G401 (cell line): ENCODE results near the gene COLEC12. TPM values are rescaled to one million over a fixed set of nuclear protein-coding genes. Genes with fewer than 3 reads are reported as not detected.
"Not testable (repeated sequence)": the region's sequence is repeated elsewhere in the genome, so short reads cannot be mapped to it uniquely, and the experiment has no call there.

Experiments used
- DNase-seq: peaks from one replicate; pipeline ENCODE4 v3.0.0-alpha.2; 2015; ENCODE audit warnings: low spot score
- in situ Hi-C: cut with HindIII; loops from 2 replicates; pipeline ENCODE4 v1.10.0; 2016; ENCODE audit warnings: low sequenced_read_pairs, mixed read lengths
- total RNA-seq: library from RNA; depleted of rRNA; stranded (reverse); fragments of >200 nt; shearing (Covaris generic); gene quantifications from 2 replicates; pipeline ENCODE4 v1.2.3, GENCODE V29; 2014

The COLEC12 gene
- total RNA-seq, 1 experiment from 2014 or later: 2.4 TPM

- in situ Hi-C loops: no loop called here
- DNase-seq: no peak
Measured at GRCh38 chr18:313931-314330, 186.6 kb downstream of the COLEC12 start.

- in situ Hi-C loops: no loop called here
- no peak for DNase-seq
Measured at GRCh38 chr18:312415-312814, 188.1 kb downstream of the COLEC12 start.

GRCh38 chr18:310042-310441 is 190.5 kb downstream of the COLEC12 start:
- DNase-seq: no peak
- in situ Hi-C loops: no loop called here

- DNase-seq, in situ Hi-C loops: not testable (repeated sequence)
Measured at GRCh38 chr18:308086-308485, 192.4 kb downstream of the COLEC12 start.

GRCh38 chr18:306608-307255 is 193.8 kb downstream of the COLEC12 start:
- no peak for DNase-seq
- in situ Hi-C loops: no loop called here

- no peak for DNase-seq
- in situ Hi-C loops: no loop called here
Measured at GRCh38 chr18:305003-305501, 195.4 kb downstream of the COLEC12 start.

- in situ Hi-C loops: no loop called here
- no peak for DNase-seq
Measured at GRCh38 chr18:303607-304006, 196.9 kb downstream of the COLEC12 start.

- no peak for DNase-seq
- in situ Hi-C loops: no loop called here
Measured at GRCh38 chr18:303011-303410, 197.5 kb downstream of the COLEC12 start.

- in situ Hi-C loops: no loop called here
- no peak for DNase-seq
Measured at GRCh38 chr18:302097-302496, 198.4 kb downstream of the COLEC12 start.

- no peak for DNase-seq
- in situ Hi-C loops: no loop called here
Measured at GRCh38 chr18:297936-298335, 202.6 kb downstream of the COLEC12 start.

- DNase-seq: no peak
- in situ Hi-C loops: no loop called here
Measured at GRCh38 chr18:295756-296490, 204.6 kb downstream of the COLEC12 start.

- no peak for DNase-seq
- in situ Hi-C loops: no loop called here
Measured at GRCh38 chr18:294566-294965, 205.9 kb downstream of the COLEC12 start.

GRCh38 chr18:293536-293935 is 207.0 kb downstream of the COLEC12 start:
- DNase-seq: no peak
- in situ Hi-C loops: no loop called here

GRCh38 chr18:292271-292670 is 208.2 kb downstream of the COLEC12 start:
- in situ Hi-C loops: no loop called here
- DNase-seq: no peak

- in situ Hi-C loops, DNase-seq: not testable (repeated sequence)
Measured at GRCh38 chr18:289970-290369, 210.5 kb downstream of the COLEC12 start.

- no peak for DNase-seq
- in situ Hi-C loops: no loop called here
Measured at GRCh38 chr18:289026-289425, 211.5 kb downstream of the COLEC12 start.

- DNase-seq: no peak
- in situ Hi-C loops: no loop called here
Measured at GRCh38 chr18:286515-287310, 213.8 kb downstream of the COLEC12 start.

GRCh38 chr18:285817-286216 is 214.7 kb downstream of the COLEC12 start:
- in situ Hi-C loops: no loop called here
- DNase-seq: no peak

- in situ Hi-C loops: no loop called here
- no peak for DNase-seq
Measured at GRCh38 chr18:275486-275885, 225.0 kb downstream of the COLEC12 start.

GRCh38 chr18:274313-274712 is 226.2 kb downstream of the COLEC12 start:
- DNase-seq: no peak
- in situ Hi-C loops: no loop called here
